Left cardiac atrium (tissue), 4 donors: Measurements from ENCODE around the gene AMOTL2. TPM values are rescaled to one million over a fixed set of nuclear protein-coding genes. Genes with fewer than 3 reads are reported as not detected.
A peak's percentile ranks its signal among the peaks of the same experiment; 100 is the strongest.

Experiments
- ATAC-seq, 2 donors: fragments of 200-7000 bp; cut with Tn5 transposase; one replicate each; pipeline ENCODE4 v1.9.1; 2020; ENCODE audit warnings: mild to moderate bottlenecking in 2 of 2, moderate library complexity in 2 of 2
- DNase-seq: peaks from one replicate; pipeline ENCODE4 v3.0.0-alpha.2; 2020
- intact Hi-C, 2 donors: fragments of 100-400 bp; cut with DNase I; formaldehyde crosslinking; loops; one replicate each; pipeline versions ENCODE4 v1.14.1 to v1.15.1; 2022 to 2023
- total RNA-seq, 2 donors: library from RNA; stranded (reverse); fragmentation: NEBNext Ultra II Directional; extraction: Animal tissue kit (Norgen Biotek cat#: 25700); gene quantifications; one replicate each; pipeline ENCODE4 v1.2.1, GENCODE V29; 2021
- donor health status: DM: no; HTN: yes; CAD: no.
- donor health status: DM: no; HTN: yes; CAD: no; lungs with severe emphysema.
- donor health status: DM: yes; HTN: yes; CAD: no.
- donor health status: Dilated cardiomyopathy.

AMOTL2 gene
- total RNA-seq, 2 donors from 2014 or later, result 47.9 to 59.3 TPM

DNA sequence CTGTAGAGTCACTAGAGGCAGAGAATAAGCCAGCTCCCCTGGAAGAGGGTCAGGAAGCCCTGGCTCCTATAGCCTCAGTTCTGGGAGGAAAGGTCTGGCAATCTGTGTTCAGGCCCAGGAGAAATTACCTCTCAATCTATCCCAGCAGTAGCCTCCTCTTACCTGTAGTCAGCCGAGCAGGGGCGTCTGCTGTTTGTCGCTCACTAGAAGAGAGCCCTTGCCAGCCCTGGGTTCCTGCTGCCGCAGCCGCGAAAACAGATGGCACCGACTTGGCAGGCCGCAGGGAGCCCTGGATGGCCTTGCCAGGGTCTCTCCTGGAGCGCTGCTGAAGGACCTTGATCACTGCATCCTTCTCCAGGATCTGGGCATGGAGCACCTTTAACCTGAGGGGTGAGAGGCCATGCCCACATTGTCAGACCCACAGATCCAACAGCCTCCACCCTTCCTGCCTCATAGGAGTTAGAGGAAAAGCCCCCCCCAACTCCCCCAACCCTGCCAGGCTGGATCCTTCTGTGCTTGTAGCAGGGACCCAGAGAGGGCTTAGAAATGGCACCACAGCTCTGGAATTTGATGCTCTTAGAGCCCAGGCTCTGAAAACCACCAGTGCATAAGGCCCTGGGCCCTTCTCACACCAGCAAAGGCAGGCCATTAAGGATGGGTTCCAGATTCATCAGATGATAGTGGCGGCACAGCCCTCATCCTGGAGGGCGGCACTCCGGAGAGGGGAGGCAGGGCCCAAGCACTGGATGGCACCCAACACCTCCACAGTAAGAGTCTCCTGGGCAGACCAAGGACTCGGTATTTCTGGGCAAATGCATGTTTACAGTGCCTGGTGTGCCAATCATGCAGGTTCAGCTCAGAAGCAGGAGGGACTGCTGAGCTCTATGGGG lies 14.9 kb downstream of the AMOTL2 start:
- DNase-seq (peak; percentile 20), ATAC-seq (no peak)
- intact Hi-C loops, result no loop called here

DNA sequence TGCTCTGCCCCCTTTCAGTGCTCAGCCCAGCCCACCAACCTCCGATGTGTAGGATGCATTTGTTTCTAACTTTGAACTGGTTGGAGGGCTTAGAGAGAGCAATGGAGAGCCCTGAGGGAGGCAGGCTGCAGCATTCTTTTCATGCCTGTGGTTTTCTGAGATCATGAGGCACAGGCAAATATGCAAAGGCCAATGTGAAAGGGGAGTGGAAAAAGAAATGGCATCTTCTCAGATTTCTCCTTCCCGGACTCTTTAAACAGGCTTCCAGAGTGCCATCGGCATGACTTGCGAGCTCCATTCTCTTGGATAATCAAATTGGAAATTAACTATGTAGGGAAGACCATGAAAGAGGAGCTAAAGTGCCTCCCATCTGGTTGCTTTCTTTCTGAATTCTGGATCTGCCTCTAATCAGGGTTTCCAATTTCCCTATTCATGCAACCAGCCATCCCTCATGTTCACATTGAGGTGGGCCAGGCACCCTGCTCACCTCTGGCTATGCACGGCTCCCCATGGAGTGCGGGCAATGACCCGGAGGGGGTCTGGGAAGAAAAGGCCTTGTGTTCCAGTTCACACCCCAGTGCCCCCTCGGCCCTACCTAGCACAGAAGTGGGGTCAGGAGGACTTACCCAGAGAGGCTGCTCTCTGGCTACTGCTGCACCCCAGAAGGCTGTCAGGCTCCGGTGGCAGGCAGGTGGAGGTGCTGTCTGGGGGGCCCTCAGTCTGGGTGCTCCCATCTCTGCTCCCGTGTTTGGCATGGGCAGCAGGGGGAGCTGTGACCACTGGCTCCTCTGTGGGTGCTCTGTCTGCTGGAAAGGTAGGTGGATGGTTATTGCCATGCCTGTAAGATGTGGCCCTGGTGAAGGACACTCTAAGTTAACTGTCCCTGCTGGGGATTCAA lies 16.1 kb downstream of the AMOTL2 start:
- intact Hi-C loops, result no loop called here
- ATAC-seq, result peak; percentile 70 to 83
- DNase-seq, result peak; percentile 20

DNA sequence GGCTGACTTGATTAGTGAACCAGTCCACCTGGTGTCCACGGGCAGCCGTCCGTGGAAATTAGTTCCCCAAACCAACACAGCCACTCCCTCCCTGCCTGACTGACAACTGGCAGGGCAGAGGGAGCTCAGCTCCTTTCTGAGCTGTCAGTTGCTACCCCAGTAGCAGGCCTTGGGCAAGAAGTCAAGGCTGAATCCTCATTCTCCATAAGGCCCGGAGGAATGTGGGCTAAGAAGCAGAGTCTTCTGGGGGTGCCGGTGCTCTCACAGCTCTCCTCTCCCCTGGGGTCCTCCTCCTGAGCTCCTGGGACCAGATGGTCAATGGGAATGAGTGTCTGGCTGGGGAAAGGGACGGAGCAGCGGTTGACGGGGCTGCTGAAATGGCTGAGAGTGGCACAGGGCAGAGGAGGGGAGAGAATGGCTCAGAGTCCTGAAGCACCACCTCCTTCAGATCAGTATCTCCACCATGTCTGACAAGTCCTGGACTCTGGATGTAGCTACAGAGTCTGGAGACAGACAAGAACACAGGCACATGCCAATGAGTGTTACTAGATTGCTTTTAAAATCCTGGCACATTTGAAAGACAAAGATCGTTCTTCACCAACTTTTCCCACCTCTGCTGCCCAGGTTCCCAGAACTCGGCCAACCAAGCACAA lies 16.9 kb downstream of the AMOTL2 start:
- peak; percentile 2 to 36 for ATAC-seq
- intact Hi-C loops, result no loop called here
- peak; percentile 18 for DNase-seq

DNA sequence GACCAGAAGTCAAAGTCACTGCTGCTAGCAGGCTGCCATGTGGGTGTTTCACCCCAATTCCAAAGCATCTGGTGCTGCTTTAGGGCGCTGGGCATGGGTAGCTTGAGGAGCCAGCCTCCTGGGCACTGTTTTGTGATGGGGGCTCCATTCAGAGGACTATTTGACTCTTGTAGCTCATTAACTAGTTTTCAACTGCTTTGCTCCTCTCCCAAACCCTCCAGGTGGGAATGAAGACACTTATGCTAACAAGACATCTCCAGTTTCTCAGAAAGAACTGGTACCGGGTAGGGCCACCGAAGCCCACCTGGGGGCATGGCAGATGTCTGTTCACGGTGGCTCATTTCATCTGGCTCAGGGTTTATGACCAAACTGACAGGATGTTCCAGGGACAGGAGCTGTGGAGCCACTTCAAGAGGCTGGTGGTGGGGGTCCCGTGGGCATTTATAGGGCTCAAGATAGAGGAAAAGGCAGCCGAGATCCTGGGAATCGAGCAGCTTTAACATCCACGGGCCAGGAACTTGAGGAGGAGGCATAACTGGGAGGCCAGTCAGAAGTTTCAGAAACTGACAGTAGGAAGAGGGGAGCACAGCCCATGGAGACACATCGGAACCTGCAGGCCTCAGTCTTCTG lies 17.7 kb downstream of the AMOTL2 start:
- intact Hi-C loops, result no loop called here
- ATAC-seq (no peak), DNase-seq (peak; percentile 13)

DNA sequence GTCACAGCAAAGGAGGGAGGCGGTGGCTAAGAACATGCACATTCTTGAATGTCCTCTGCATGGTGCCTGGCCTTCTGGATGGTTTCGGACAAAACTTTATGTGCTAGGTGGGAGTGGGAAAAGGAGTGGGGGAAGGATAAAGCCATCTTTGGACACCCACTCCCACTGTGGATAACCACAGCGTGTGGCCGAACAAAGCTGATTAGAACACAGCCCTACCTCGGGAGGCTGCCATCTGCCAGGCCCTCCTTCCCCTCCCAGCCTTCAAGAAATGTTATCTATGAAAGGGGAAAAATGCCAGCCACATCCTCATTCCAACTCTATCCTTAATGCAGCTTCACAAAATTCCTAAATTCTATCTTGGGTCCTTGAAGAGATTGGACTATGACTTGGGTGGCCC lies 18.8 kb downstream of the AMOTL2 start:
- ATAC-seq (no peak), DNase-seq (peak; percentile 5)
- intact Hi-C loops, result no loop called here

DNA sequence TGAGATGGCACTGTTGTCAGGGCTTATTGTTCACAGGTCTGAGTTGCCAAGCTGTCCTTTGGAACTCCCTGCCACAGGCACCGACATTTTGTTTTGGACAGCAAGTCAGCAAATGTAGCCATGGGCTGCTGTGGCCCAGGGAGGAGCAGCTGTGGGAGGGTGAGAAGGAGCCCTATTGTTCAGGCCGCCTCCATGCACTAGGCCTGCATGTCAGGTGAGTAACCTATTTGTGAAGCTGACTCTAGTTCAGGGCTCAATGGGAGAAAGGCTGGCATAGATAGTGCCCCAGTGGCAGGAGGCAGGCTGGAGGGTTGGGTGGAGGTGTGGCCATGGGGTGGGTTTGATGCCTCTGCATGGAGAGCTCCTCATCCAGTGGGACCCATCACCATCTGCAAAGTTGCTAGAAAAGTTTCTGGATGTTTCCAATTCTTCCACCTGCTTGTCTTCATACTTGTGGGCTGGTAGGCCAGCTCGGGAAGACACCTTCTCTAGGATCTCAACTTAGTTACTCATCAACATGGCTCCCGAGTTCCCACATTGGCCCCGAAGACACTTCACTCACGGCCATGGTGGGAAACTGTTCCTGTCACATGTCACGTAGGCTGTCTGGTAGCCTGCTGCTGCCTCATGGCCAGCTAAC lies 19.5 kb downstream of the AMOTL2 start:
- intact Hi-C loops, result no loop called here
- DNase-seq, result peak; percentile 15
- ATAC-seq, result no peak

DNA sequence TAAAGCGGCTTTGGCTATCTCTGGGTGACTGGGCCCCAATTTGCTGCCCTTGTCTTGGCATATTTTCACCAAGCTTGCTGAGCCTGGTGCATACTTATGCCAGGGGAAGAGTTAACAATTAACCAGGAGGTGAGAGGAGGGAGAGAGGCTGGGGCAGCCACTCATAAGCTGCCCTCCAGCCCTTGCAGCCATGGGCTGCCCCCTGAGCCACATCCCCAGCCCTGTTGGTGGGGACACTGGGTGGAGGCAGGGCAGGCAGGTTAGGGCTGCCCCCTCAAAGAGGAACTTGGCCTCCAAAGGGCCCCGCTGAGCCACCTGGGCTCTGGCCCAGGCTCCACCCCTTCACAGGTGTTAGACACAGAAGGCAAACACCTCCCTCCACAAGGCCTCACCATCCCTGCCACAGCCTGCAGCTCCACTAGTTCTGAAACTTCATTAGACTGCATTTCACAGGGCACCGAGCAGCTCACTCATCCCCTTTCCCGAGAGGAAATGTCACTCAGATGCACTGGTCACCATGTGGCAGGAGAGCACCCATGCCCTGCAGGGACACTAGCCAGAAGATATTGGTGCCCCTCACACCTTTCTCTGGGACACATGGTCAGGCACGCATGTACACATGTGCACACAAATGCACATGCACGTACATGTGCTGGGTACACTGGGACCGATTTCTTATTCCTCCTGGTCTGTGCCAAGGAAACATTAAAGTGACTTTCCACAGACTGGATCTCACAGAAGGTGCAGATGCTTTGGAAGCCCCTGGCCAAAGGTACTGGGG lies 20.2 kb downstream of the AMOTL2 start:
- ATAC-seq (no peak), DNase-seq (peak; percentile 15)
- intact Hi-C loops, result no loop called here

DNA sequence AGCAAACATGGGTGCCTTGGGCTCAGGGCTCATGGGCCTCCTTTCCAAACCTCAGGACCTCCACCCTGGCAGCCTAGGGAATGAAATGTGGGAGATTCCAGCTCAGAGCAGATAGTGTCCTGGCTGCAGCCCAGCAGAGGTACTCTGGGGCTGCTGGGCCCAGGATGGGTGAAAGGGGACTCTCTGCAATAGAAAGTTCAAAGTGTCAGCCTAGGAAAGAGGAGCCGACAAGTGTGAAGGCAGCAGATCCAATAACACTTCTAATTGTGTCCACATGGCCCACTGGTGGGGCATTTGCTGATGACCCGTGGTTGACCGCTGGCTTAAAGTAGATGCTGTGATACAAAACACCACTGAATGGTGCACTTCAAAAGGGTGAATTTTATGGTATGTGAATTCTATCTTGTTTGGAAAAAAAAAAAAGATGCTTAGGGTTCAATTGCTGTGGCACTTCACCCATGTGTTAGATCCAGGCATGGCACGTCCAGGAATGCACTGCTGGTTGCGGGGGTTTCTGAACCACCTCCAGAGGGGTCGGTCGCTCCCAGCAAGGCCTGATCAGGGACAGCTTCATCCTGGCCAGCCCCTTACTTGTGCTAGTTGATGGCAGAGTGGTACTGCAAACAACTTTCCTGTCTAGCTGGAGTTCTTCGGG lies 20.9 kb downstream of the AMOTL2 start:
- DNase-seq (peak; percentile 17), ATAC-seq (no peak)
- intact Hi-C loops, result no loop called here

DNA sequence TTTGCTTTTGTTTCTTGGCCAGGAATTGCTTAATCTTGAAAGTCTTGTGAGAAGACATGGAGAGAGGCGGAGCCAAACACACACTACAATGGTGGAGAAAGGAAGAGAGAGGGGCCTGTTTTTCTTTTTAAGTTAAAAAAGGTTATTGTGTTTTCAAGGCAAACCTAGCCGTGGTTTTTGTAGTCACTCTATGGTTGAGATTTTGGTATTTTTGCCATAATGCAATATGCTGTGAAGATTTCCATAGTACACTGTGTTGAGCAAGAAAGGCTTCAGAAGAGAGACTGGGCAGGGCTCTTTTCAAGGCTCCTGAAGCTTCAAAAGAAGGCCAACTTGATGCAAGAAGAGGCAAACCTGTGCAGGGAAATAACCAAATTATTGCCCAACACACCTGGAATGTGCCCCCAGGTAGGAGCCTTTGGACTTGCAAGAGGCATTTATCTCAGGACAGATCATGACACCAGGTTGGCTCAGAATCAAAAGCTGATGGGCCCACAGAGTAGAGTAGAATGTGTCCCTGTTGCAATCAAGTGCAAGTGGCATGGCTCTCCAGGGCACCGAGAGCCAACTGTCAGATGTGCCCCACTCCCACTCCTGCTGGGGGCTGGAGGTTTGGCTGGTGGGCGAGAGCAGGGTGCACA lies 22.1 kb downstream of the AMOTL2 start:
- ATAC-seq, result no peak
- peak; percentile 19 for DNase-seq
- intact Hi-C loops, result no loop called here

DNA sequence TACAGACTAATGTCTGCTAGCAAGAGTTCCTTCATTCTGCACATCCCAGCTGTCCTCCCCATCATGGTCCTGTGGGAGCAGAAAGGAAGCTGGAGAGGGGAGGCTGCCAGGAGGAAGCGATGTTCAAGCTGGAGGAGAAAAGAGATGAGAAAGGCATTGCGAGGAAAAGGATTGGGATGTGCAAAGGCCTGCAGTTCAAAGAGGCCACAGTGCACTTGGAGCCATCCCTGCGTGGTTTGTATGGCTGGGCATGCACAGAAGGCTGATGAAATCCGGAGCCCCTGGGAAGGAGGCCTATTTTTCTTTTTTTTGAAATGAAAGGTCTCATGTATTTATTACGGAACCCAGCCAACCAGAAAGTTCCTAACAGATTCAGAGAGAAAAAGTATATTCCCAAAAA lies 22.8 kb downstream of the AMOTL2 start:
- intact Hi-C loops, result no loop called here
- ATAC-seq, result peak in 1 of 2 donors; percentile 54
- DNase-seq, result peak; percentile 29

DNA sequence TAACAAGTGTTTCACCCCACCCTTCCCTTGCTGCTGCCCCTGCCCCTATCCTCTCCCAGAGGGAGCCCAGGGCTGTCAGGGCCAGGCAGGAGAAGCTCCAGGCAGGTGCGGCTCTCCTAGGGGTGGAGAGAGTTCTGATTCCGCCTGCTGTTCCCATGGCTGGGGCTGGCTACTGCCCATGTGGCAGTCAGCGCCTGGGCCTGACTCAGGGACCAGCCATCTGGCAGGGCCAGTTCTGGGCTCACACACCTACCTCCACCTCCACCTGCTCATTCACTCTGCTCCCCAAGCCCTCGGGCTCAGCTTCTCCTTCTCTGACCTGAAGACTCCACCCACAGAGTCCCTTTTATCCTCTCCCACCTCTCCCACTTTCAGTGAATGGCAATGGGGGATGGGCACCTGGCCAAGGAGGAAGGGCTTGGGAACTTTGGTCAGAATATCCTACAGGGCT lies 23.4 kb downstream of the AMOTL2 start:
- no peak for ATAC-seq
- intact Hi-C loops, result no loop called here
- peak; percentile 20 for DNase-seq

DNA sequence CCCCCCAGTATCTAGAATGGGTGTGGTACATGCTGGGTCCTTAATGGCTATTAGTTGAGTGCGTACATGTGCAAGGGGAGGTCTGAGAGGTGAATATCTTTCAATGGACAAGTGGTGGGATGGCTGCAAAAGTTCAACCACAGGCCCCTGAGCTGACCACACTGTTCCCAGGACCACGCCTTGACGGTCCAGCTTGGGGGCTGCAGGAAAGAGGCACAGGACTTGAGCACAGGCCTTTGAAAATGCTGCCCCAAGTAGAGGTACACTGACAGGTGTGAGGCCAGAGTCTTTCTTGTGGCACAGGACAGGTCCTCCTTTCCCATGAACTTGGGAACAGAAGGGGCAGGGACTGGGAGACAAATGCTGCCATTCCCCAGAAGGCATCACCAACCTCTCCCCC lies 24.0 kb downstream of the AMOTL2 start:
- ATAC-seq (no peak), DNase-seq (peak; percentile 5)
- intact Hi-C loops, result no loop called here

DNA sequence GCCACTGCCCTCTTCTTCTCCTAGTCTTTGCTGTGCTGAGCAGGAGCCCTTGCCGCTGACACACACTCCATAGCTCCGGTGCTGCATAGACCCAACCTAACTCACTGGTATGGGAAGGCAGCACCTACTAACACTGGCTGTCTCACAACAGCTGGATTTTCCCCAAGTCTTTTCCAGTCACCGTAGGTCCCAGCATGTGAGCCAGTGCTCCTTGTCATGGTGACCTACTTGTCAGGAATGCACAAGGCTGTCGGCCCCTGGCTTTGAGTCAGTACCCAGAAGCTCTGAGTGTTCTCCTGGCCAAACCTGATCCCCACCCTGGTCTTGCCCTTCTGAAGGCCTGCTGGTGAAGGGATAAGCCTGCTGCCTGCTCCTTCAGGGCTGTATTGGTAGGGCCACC lies 25.7 kb downstream of the AMOTL2 start:
- intact Hi-C loops, result no loop called here
- DNase-seq (peak; percentile 25), ATAC-seq (peak; percentile 45 to 70)

DNA sequence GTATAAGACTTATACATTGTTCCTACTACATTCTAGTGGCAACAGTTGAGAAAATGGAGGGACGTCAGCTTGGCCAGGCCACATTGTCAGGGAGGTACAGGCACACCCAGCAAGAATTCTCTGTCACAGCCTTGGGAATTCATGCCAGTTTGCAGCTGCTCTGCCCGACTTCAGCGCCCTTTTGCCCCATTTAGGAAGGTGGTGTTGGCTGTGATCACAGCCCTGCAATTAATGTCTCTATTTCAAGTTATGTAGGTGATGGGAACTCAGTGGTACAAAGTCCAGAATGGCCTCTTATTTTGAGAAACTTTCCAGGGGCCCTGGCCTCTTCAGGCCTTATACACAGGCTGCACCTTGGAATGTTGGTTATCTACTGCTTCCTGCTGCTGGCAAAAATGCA lies 26.7 kb downstream of the AMOTL2 start:
- ATAC-seq (no peak), DNase-seq (peak; percentile 6)
- intact Hi-C loops, result no loop called here

DNA sequence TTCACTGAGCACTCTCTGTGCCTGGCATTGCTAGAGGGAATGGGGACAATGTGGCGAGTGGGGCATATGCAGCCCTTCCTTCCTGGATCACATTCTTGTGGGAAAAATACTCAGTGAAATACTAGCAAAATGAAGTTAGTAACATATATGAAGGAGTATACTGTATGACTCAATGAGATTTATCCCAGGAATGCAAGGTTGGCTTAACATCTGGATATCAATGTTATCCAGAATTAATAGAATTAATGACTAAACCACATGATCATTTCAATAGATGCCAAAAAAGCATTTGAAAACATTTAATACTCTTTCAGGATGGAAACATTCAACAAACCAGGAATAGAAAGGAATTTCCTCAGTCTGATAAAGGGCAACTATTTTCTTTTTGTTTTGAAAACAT lies 27.5 kb downstream of the AMOTL2 start:
- DNase-seq, result peak; percentile 3
- ATAC-seq, result no peak
- intact Hi-C loops, result no loop called here

DNA sequence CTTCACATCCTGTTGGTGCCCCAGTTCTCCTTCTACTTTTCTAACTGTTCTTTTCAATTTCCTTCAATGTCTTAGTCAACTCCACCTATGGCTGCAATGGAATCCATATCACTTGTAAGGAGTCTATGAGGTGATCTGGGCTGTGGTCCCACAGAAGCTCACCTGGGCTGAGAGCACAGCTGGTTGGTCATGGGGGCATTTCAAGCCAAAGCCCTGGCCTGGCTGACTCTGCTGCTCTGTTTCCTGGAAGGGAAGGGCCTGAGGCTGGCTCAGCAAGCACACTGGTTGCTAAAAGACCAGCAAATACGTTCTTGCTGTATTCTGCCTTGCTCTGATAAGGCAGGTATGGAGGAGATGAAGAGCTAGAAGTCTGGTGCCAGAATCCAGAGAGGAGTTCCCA lies 29.0 kb downstream of the AMOTL2 start:
- no peak for DNase-seq
- intact Hi-C loops, result no loop called here
- ATAC-seq, result no peak

DNA sequence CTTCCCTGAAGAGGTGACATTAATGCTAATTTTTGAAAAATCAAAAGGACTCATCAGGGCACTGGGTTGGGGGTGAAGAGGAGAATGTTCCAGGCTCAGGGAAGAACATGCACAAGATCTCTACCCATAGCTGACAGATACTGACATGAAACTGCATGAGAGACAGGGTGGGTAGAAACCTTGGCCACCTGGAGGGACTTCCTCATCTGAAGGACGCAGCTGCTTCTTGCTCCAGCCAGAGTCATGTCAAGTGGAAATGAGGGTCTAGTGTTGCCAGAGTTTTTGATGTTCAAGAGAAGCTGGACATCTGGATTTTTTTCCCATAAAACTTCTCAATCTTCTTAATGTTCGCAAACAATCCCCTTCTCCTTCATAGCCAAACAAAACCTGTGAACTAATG lies 29.7 kb downstream of the AMOTL2 start:
- ATAC-seq, result no peak
- intact Hi-C loops, result no loop called here
- no peak for DNase-seq
